HG02970 (cell line): ENCODE data around the gene ZNF749.
A peak's percentile ranks its signal among the peaks of the same experiment; 100 is the strongest.
"Not testable (repeated sequence)": the region's sequence is repeated elsewhere in the genome, so short reads cannot be mapped to it uniquely, and the experiment has no call there.

ENCODE experiments used
- ATAC-seq: cut with Tn5 transposase; IDR thresholded peaks from one replicate; pipeline ENCODE4 v1.9.1; 2021; ENCODE audit warnings: mild to moderate bottlenecking, moderate library complexity, moderate number of reproducible peaks; ENCODE audit not compliant: unreplicated experiment, low FRiP score

Gene ZNF749

GRCh38 chr19:57465680-57466381, 30.7 kb downstream of the ZNF749 start:
- ATAC-seq: no peak

GRCh38 chr19:57466489-57466888, 31.4 kb downstream of the ZNF749 start:
- ATAC-seq: no peak

- ATAC-seq: no peak
These were observed 38.5 kb downstream of the ZNF749 start for GRCh38 chr19:57473646-57474045.

- peak; percentile 81 for ATAC-seq
These were observed 42.3 kb downstream of the ZNF749 start, which contains the start of gene ZNF772 for GRCh38 chr19:57477191-57478008. TSS of gene ZNF772 (minus strand) at chr19:57477566. CDS start at chr19:57477309, 257 bp downstream.

- peak; percentile 88 for ATAC-seq
These were observed 52.6 kb downstream of the ZNF749 start, which contains the start of gene ZNF419 for GRCh38 chr19:57487477-57488298. TSS of gene ZNF419 (plus strand) at chr19:57487750. CDS start at chr19:57487951, 201 bp downstream.

GRCh38 chr19:57488299-57488644, 53.1 kb downstream of the ZNF749 start:
- not testable (repeated sequence) for ATAC-seq
